HG02763 (cell line): ENCODE measurements around the gene CACNA1A.

Experiments
- ATAC-seq: cut with Tn5 transposase; IDR thresholded peaks from one replicate; pipeline ENCODE4 v1.9.1; 2021; ENCODE audit warnings: mild to moderate bottlenecking, moderate library complexity; ENCODE audit not compliant: unreplicated experiment

Gene CACNA1A

DNA sequence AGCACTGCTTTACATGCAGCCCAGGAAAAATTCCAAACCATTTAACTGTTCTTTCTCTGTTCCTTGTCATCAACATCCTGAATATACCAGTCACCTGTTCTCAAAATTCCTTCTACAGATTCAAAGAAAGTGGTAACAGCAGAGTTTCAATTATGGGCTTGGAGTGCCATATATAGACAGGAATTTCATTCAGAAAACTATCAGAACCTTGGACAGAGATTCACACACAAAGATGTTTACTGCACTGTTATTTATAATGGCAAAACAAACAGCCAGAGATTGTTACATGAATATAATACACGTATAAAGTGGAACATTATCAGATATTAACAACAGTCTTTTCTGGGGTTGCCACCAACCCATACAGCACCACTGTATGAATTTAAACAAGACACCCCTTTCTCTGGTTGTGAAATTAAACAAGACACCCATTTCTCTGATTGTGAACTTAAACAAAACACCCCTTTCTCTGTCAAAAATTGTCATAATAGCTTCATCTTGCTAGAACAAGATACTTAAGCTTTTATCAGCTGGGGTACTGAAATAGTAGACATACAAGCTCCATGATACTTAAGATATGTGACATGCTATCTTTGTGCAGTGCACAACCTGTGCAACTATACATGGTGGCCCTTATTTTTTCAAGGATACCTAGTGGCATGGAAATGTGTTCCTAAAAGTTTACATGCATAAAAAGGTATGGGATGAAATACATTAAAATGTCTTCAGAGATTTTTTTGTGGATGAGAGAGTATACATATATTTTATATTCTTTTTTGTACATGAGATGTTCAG lies 12.6 kb downstream of the CACNA1A start:
- no peak for ATAC-seq

- ATAC-seq = no peak
Observed at GRCh38 chr19:13492128-13492527, 14.2 kb downstream of the CACNA1A start.

- ATAC-seq = no peak
Observed at GRCh38 chr19:13487985-13488384, 18.3 kb downstream of the CACNA1A start.

GRCh38 chr19:13484166-13484565 lies 22.1 kb downstream of the CACNA1A start:
- no peak for ATAC-seq

DNA sequence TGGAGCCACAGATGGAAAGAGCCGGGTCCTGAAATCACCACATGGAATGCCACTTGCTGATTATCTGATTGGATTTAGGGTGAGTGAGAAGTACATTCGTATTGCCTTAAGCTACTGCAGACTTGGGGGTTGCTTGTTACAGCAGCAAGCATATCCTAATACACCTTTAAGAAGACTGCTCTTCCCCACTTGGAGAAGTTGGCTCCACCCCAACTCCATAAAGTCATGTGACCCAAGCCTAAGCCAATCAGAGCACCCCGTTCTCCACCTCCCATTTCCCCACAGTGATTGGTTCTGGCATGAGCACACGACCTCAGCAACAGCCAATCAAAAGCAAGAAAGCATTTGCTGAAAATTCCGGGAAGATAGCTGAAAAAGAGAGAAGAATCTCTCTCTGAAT lies 23.1 kb downstream of the CACNA1A start:
- no peak for ATAC-seq

DNA sequence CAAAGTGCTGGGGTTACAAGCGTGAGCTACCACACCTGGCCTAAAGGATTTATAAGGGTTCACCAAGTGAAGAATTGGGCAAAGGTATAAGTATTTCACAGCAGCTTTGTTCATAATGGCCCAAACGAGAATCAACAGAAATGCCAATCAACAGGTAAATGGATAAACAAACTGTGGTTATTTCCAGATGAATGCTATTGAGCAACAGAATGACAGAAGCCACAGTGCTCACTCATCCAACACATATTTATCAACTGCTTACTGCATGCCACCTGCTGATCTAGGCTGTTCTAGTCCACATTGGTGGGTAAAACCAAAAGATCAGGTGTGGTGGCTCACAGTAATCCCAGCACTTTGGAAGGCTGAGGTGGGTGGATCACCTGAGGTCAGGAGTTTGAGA lies 27.7 kb downstream of the CACNA1A start:
- no peak for ATAC-seq

DNA sequence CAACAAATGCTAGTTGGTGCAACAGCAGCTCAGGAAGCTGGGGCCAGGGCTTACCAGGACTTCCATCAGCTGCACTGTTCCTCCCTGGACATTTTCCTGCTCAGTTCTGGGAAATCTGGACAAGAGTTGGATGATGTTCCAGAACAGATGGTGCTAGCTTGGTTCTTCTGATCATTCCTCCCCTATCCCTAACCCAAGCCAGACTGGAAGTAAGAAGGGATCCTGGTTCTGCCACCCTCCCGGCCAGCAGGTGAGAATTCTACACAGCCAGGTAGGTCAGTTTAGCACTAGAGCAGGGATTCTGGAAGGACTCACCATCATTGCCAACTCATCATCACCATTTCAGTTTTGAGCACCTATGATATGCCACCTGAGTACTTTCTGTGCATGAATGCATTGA lies 30.2 kb downstream of the CACNA1A start:
- no peak for ATAC-seq

DNA sequence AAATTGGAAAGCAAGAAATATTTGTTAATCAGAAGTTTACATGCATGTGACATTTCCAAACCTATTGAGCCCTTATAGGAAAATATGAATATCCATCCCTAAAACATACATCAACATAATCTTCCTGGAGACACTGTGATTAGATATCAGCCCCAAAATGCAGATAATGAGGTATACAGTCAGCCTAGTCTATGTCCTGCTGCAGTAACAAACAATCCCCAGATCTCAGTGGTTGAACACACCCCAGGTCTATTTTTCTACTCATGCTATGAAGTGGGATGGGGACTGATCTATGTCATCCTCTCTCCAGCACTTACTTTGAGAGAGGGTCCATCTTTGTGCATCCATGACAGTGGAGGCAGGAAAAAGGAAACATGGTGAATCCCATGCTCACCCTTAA lies 31.2 kb downstream of the CACNA1A start:
- no peak for ATAC-seq

DNA sequence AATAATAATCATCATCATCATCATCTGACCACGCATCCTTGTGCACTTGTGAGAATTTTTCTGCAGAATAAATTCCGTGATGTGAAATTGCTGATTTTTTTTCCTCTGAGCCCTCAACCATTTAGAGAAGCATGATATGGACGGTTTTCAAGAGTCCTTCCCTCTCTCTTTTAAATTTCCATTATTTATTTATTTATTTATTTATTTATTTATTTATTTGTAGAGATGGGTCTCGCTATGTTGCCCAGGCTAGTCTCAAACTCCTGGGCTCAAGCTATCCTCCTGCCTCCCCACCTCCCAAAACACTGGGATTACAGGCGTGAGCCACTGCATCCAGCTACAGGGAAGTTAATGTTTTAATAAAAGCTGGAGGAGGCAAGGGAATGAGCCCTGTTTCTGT lies 39.6 kb downstream of the CACNA1A start:
- ATAC-seq = no peak

DNA sequence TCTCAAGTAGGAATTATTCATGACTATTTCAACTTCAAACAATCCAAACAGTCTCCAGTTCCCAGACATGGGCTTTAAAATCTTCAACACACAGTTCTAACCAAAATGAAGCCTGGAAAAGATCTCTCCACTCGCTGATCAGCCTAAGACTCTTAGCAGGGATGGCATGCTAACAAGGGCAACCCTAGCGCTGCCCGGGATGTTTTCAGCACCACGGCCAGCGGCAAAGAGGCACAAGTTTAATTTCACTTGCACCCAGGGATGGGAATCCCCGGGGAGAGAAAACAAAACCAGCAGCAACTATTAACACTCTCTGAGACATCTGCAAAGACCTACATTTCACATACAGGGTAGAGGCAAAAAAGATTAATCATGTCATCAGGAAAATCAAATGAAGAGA lies 43.0 kb downstream of the CACNA1A start:
- no peak for ATAC-seq

DNA sequence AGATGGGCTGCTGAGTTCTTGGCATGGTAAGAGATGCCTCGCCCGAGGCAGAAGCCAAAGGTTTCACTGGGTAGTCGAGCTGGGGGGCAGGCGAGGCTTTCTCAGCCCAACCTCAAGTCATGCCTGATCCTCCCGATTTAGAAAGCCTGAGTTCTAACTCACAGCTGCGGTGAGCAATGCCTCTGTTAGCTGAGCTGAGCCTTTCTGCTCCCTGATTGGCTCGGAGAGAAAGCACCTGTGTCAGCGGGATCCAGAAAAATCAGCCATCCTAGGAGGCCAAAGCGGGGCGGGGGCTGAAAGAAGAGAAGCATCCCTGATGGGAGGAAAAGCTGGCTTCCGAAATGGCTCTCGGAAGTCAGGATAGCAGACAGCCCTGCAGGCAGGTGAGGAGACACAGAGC lies 44.7 kb downstream of the CACNA1A start:
- no peak for ATAC-seq

- no peak for ATAC-seq
Observed at GRCh38 chr19:13460045-13460444, 46.2 kb downstream of the CACNA1A start.

- ATAC-seq = no peak
Observed at GRCh38 chr19:13459351-13459750, 46.9 kb downstream of the CACNA1A start.

DNA sequence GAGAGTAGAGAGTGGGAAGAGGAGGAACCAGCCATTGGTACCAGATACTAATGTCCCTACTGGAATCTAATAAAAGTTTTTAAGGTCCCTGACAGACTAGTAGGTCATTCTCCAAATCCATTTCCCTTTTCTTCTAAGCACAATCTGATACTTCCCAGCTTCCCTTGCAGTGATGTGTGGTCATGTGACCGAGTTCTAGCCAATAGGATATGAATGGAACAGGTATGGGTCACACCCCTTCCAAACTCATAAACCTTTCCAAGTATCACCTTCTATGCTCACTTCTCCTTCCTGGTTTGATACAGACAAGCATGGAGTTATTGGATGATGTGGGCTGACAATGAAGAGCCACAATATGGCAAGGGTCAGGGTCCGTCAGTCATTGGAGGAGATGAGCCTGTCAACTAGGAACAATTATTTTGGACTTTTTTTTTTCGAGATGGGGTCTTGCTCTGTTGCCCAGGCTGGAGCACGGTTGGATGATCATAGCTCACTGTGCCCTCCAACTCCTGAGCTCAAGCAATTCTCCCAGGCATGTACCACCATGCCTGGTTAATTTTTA lies 54.8 kb downstream of the CACNA1A start:
- ATAC-seq = no peak

DNA sequence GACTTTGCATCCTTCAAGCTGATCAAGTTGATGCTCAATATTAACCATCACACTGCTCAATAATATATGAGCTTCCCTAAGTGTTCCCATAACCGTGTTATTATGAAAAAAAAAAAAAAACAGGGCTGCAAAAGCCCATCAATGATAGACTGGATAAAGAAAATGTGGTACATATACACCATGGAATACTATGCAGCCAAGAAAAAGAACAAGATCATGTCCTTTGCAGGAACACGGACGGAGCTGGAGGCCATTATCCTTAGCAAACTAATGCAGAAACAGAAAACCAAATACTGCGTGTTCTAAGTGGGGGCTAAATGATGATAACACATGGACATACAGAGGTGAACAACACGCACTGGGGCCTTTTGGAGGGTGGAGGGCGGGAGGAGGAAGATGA lies 58.3 kb downstream of the CACNA1A start:
- no peak for ATAC-seq

DNA sequence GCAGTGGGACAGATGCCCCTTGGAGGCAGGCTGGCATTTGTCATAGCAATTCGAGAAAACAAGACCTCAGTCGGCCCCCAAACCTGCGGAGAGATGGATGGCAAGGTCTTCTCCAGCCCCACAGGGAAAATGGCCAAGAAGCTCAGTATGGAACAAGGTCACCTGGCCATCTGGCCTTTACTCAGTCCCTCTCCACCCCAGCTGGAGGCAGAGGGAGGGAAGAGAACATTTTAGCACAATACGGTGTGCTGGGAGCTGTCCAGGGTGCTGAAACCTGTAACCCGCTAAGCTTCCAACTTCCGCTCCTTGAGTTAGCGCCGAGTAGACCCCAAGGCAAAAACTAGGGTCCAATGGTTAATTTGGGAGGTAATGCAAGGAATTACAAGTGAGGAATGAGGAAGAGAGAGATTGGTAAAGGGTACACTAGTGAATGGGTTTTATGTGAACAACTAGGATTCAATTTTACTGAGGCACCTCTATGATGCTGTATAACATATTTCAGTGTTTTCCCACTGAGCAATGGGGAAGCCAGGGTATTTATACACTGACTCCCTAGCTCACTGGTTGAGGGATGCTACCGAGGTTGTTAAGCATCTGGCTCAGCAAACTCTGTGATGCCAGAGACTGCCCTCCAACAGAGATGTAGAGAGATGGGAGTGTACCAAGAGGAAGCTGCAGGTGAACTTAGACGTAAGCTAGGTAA lies 64.3 kb downstream of the CACNA1A start:
- no peak for ATAC-seq

DNA sequence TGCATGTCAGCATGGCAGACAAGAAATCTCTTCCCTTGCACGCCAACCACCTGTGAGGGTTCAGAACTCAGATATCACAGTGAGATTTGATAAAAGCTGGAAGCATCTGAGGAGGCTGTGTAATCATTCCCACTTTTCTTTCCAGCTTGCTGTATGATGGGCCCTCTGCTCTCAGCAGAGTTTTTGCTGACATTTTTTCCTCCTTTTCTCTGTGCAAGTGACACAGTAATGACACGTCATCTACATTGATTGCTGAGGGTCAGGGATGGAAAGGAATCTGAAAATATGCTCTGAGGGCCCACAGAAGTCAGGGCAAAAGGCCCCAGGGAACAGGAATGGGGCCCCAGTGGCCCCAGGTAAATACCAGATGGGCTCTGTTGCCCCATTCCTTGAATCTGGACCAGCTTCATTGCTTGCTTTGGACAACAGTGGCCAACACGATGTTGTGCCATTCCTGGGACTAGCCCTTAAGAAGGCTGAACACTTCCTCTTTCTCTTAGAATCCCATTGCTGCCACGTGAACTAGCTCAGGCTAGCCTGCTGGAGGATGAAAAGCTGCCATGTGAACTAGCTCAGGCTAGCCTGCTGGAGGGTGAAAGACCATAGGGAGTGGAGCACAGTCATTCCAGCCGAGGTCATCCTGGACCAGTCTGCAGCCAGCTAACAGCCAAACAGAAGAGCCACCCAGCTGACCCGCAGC lies 68.2 kb downstream of the CACNA1A start:
- no peak for ATAC-seq

DNA sequence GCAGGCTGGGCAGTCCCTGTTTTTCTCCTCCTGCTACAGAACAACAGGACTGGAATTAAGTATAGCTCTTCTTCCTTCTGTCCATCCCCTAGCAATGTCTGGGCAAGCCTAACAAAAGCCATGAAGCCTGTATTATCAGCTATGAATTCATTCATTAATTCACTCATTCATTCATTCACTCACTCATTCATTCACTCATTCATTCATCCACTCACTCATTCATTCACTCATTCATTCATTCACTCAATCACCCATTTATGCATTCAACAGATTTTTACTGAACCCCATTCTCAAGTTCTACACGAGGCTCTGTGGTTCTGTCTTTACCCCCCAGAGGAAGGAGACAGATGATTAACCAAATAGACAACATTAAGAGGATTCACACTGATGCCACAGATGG lies 69.9 kb downstream of the CACNA1A start:
- no peak for ATAC-seq

DNA sequence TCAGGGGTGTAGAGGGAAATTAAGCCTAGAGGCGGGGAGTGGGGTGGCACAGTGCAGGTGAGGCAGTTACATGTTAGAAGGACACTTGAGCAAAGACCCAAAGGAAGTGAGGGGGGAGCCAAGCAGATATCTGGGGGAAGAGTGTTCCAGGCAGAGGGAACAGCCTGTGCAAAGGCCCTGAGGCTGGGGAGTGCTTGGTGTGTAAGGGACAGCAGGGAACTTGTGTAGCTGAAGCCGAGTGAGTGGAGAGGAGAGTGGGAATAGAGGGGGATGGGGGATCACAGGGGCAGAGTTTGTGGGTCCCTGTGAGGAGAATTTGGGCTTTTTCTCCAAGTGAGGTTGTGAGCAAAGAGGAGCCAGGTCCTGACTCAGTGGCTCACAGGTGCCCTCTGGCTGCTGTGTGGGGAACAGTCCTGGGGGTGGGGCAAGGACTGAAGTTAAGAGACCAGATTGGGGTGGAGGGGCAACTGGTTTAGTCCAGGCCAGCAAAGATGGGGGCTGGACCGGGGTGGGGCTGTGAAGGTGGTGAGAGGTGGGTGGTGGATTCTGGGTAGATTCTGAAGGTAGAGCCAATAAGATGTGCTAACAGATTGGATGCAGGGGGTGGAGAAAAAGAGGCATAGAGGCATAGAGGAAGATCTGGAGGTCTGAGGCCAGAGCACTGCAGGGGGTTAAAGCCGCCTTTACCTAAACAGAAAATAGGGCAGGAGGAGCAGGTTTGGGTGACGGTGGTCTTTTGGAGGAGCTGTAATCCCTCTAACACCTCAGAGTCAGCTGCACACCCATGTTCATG lies 75.3 kb downstream of the CACNA1A start:
- ATAC-seq = no peak

DNA sequence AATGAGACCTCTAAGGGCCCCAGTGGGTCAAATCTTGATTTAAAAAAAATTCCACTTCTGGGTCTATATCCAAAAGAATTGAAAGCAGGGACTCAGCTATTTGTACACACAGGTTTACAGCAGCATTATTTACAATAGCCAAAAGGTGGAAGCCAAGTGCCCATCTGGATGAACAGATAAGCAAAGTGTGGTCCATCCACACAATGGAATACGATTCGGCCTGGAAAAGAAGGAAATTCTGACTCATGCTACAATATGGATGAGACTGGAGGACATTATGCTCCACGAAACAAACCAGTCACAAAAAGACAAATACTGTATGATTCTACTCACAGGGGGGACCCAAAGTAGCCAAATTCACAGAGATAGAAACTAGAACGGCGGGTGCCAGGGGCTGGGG lies 76.7 kb downstream of the CACNA1A start:
- ATAC-seq = no peak

DNA sequence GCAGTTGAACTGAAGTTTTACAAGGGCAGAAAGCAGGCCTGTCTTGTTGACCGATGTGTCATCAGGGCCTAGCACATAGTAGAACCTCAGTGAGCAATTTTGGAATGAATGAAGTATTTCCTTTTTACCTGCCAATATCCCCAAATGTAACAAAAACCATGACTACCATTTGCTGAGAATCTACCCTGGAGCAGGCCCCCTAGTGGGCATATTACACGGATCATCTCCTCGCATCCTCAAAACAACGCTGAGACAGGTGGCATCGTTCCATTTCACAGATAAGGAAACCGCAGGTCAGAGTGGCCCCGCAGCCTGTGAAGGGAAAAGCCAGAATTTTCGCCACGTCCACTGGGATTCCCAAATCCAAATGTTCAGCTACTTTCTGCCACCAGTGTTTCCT lies 77.9 kb downstream of the CACNA1A start:
- no peak for ATAC-seq
